Measurements from ENCODE around the gene PHLPP2.
A peak's percentile ranks its signal among the peaks of the same experiment; 100 is the strongest.

The PHLPP2 gene

GRCh38 chr16:71724320-71724751, at the start of gene PHLPP2:
Gene PHLPP2, minus strand, starts transcription at chr16:71724701. Its CDS starts 9,906 bp downstream, at chr16:71714795.
- no peaks in the 10 kb centered on the region for H3K9me3 ChIP-seq (ENCODE audit: control insufficient read depth in 1 of 2, low read length in 2 of 2)
- no peaks in the 10 kb centered on the region for H3K36me3 ChIP-seq (ENCODE audit: control insufficient read depth in 1 of 2, insufficient read depth in 2 of 2, low read length in 2 of 2)
- no peaks in the 10 kb centered on the region for H3K27me3 ChIP-seq (ENCODE audit: control insufficient read depth in 1 of 2, insufficient read depth in 2 of 2, low read length in 2 of 2)
- peak within 1 kb of the TSS; percentile 75 for H3K27ac ChIP-seq (ENCODE audit: low read depth, low read length)
- H3K4me3 ChIP-seq (ENCODE audit: low read depth in 1 of 2, low read length in 2 of 2): peak within 1 kb of the TSS; percentile 80 to 86
- peak within 1 kb of the TSS; percentile 42 to 64 for H3K9ac ChIP-seq (ENCODE audit: low read depth in 1 of 2, low read length in 2 of 2)
- peaks cover 27 to 32% of the 10 kb centered on the region in 2 donors for H3K4me1 ChIP-seq (ENCODE audit: control insufficient read depth in 1 of 2, insufficient read depth in 2 of 2, low read length in 2 of 2)

- no peaks in the 10 kb centered on the region for H3K9me3 ChIP-seq (ENCODE audit: control insufficient read depth in 1 of 2, low read length in 2 of 2)
- no peak overlapping the region for H3K9ac ChIP-seq (ENCODE audit: low read depth in 1 of 2, low read length in 2 of 2)
- H3K4me1 ChIP-seq (ENCODE audit: control insufficient read depth in 1 of 2, insufficient read depth in 2 of 2, low read length in 2 of 2): no peaks in the 10 kb centered on the region
- H3K36me3 ChIP-seq (ENCODE audit: control insufficient read depth in 1 of 2, insufficient read depth in 2 of 2, low read length in 2 of 2): peaks cover 12 to 44% of the 10 kb centered on the region in 2 donors
- no peaks in the 10 kb centered on the region for H3K27me3 ChIP-seq (ENCODE audit: control insufficient read depth in 1 of 2, insufficient read depth in 2 of 2, low read length in 2 of 2)
- no peak overlapping the region for H3K4me3 ChIP-seq (ENCODE audit: low read depth in 1 of 2, low read length in 2 of 2)
- H3K27ac ChIP-seq (ENCODE audit: low read depth, low read length): no peak overlapping the region
These were observed 47.1 kb upstream of the PHLPP2 start for GRCh38 chr16:71771571-71771970.

GRCh38 chr16:71769222-71769621, 44.7 kb upstream of the PHLPP2 start:
- Histone ChIP-seq H3K9ac (ENCODE audit: low read depth in 1 of 2, low read length in 2 of 2) (no peak overlapping the region), H3K4me3 (ENCODE audit: low read depth in 1 of 2, low read length in 2 of 2) (no peak overlapping the region), H3K27me3 (ENCODE audit: control insufficient read depth in 1 of 2, insufficient read depth in 2 of 2, low read length in 2 of 2) (no peaks in the 10 kb centered on the region), H3K9me3 (ENCODE audit: control insufficient read depth in 1 of 2, low read length in 2 of 2) (no peaks in the 10 kb centered on the region), H3K36me3 (ENCODE audit: control insufficient read depth in 1 of 2, insufficient read depth in 2 of 2, low read length in 2 of 2) (peaks cover 12 to 56% of the 10 kb centered on the region in 2 donors), H3K4me1 (ENCODE audit: control insufficient read depth in 1 of 2, insufficient read depth in 2 of 2, low read length in 2 of 2) (no peaks in the 10 kb centered on the region), H3K27ac (ENCODE audit: low read depth, low read length) (no peak overlapping the region)

GRCh38 chr16:71767060-71767900, 42.8 kb upstream of the PHLPP2 start:
- H3K27me3 ChIP-seq (ENCODE audit: control insufficient read depth in 1 of 2, insufficient read depth in 2 of 2, low read length in 2 of 2): no peaks in the 10 kb centered on the region
- no peaks in the 10 kb centered on the region for H3K4me1 ChIP-seq (ENCODE audit: control insufficient read depth in 1 of 2, insufficient read depth in 2 of 2, low read length in 2 of 2)
- H3K27ac ChIP-seq (ENCODE audit: low read depth, low read length): no peak overlapping the region
- peaks cover 15 to 61% of the 10 kb centered on the region in 2 donors for H3K36me3 ChIP-seq (ENCODE audit: control insufficient read depth in 1 of 2, insufficient read depth in 2 of 2, low read length in 2 of 2)
- H3K9ac ChIP-seq (ENCODE audit: low read depth in 1 of 2, low read length in 2 of 2): no peak overlapping the region
- no peaks in the 10 kb centered on the region for H3K9me3 ChIP-seq (ENCODE audit: control insufficient read depth in 1 of 2, low read length in 2 of 2)
- H3K4me3 ChIP-seq (ENCODE audit: low read depth in 1 of 2, low read length in 2 of 2): no peak overlapping the region

- H3K27ac ChIP-seq (ENCODE audit: low read depth, low read length): no peak overlapping the region
- no peaks in the 10 kb centered on the region for H3K27me3 ChIP-seq (ENCODE audit: control insufficient read depth in 1 of 2, insufficient read depth in 2 of 2, low read length in 2 of 2)
- H3K9me3 ChIP-seq (ENCODE audit: control insufficient read depth in 1 of 2, low read length in 2 of 2): no peaks in the 10 kb centered on the region
- no peaks in the 10 kb centered on the region for H3K4me1 ChIP-seq (ENCODE audit: control insufficient read depth in 1 of 2, insufficient read depth in 2 of 2, low read length in 2 of 2)
- no peak overlapping the region for H3K4me3 ChIP-seq (ENCODE audit: low read depth in 1 of 2, low read length in 2 of 2)
- H3K9ac ChIP-seq (ENCODE audit: low read depth in 1 of 2, low read length in 2 of 2): no peak overlapping the region
- H3K36me3 ChIP-seq (ENCODE audit: control insufficient read depth in 1 of 2, insufficient read depth in 2 of 2, low read length in 2 of 2): peaks cover 30 to 74% of the 10 kb centered on the region in 2 donors
These were observed 37.7 kb upstream of the PHLPP2 start for GRCh38 chr16:71762186-71762585.

- Histone ChIP-seq H3K9ac (ENCODE audit: low read depth in 1 of 2, low read length in 2 of 2) (no peak overlapping the region), H3K4me3 (ENCODE audit: low read depth in 1 of 2, low read length in 2 of 2) (no peak overlapping the region), H3K27me3 (ENCODE audit: control insufficient read depth in 1 of 2, insufficient read depth in 2 of 2, low read length in 2 of 2) (no peaks in the 10 kb centered on the region), H3K27ac (ENCODE audit: low read depth, low read length) (no peak overlapping the region), H3K9me3 (ENCODE audit: control insufficient read depth in 1 of 2, low read length in 2 of 2) (no peaks in the 10 kb centered on the region), H3K4me1 (ENCODE audit: control insufficient read depth in 1 of 2, insufficient read depth in 2 of 2, low read length in 2 of 2) (no peaks in the 10 kb centered on the region), H3K36me3 (ENCODE audit: control insufficient read depth in 1 of 2, insufficient read depth in 2 of 2, low read length in 2 of 2) (peaks cover 30 to 76% of the 10 kb centered on the region in 2 donors)
These were observed 36.6 kb upstream of the PHLPP2 start for GRCh38 chr16:71761097-71761496.

GRCh38 chr16:71758293-71758760, 33.8 kb upstream of the PHLPP2 start:
- no peaks in the 10 kb centered on the region for H3K4me1 ChIP-seq (ENCODE audit: control insufficient read depth in 1 of 2, insufficient read depth in 2 of 2, low read length in 2 of 2)
- H3K4me3 ChIP-seq (ENCODE audit: low read depth in 1 of 2, low read length in 2 of 2): no peak overlapping the region
- no peaks in the 10 kb centered on the region for H3K27me3 ChIP-seq (ENCODE audit: control insufficient read depth in 1 of 2, insufficient read depth in 2 of 2, low read length in 2 of 2)
- no peaks in the 10 kb centered on the region for H3K9me3 ChIP-seq (ENCODE audit: control insufficient read depth in 1 of 2, low read length in 2 of 2)
- peaks cover 42 to 85% of the 10 kb centered on the region in 2 donors for H3K36me3 ChIP-seq (ENCODE audit: control insufficient read depth in 1 of 2, insufficient read depth in 2 of 2, low read length in 2 of 2)
- H3K27ac ChIP-seq (ENCODE audit: low read depth, low read length): no peak overlapping the region
- H3K9ac ChIP-seq (ENCODE audit: low read depth in 1 of 2, low read length in 2 of 2): no peak overlapping the region

- Histone ChIP-seq H3K4me1 (ENCODE audit: control insufficient read depth in 1 of 2, insufficient read depth in 2 of 2, low read length in 2 of 2) (no peaks in the 10 kb centered on the region), H3K36me3 (ENCODE audit: control insufficient read depth in 1 of 2, insufficient read depth in 2 of 2, low read length in 2 of 2) (peaks cover 32 to 77% of the 10 kb centered on the region in 2 donors)
These were observed 30.2 kb upstream of the PHLPP2 start for GRCh38 chr16:71754652-71755051.

GRCh38 chr16:71754108-71754507, 29.6 kb upstream of the PHLPP2 start:
- H3K4me3 ChIP-seq (ENCODE audit: low read depth in 1 of 2, low read length in 2 of 2): no peak overlapping the region
- no peaks in the 10 kb centered on the region for H3K4me1 ChIP-seq (ENCODE audit: control insufficient read depth in 1 of 2, insufficient read depth in 2 of 2, low read length in 2 of 2)
- H3K27me3 ChIP-seq (ENCODE audit: control insufficient read depth in 1 of 2, insufficient read depth in 2 of 2, low read length in 2 of 2): no peaks in the 10 kb centered on the region
- H3K9ac ChIP-seq (ENCODE audit: low read depth in 1 of 2, low read length in 2 of 2): no peak overlapping the region
- no peaks in the 10 kb centered on the region for H3K9me3 ChIP-seq (ENCODE audit: control insufficient read depth in 1 of 2, low read length in 2 of 2)
- no peak overlapping the region for H3K27ac ChIP-seq (ENCODE audit: low read depth, low read length)
- H3K36me3 ChIP-seq (ENCODE audit: control insufficient read depth in 1 of 2, insufficient read depth in 2 of 2, low read length in 2 of 2): peaks cover 33 to 79% of the 10 kb centered on the region in 2 donors

More at GRCh38 chr16:71754652-71755051, 30.2 kb upstream of the PHLPP2 start:
- no peak overlapping the region for H3K9ac ChIP-seq (ENCODE audit: low read depth in 1 of 2, low read length in 2 of 2)
- no peaks in the 10 kb centered on the region for H3K27me3 ChIP-seq (ENCODE audit: control insufficient read depth in 1 of 2, insufficient read depth in 2 of 2, low read length in 2 of 2)
- H3K9me3 ChIP-seq (ENCODE audit: control insufficient read depth in 1 of 2, low read length in 2 of 2): no peaks in the 10 kb centered on the region
- no peak overlapping the region for H3K27ac ChIP-seq (ENCODE audit: low read depth, low read length)
- no peak overlapping the region for H3K4me3 ChIP-seq (ENCODE audit: low read depth in 1 of 2, low read length in 2 of 2)

- no peaks in the 10 kb centered on the region for H3K27me3 ChIP-seq (ENCODE audit: control insufficient read depth in 1 of 2, insufficient read depth in 2 of 2, low read length in 2 of 2)
- H3K9ac ChIP-seq (ENCODE audit: low read depth in 1 of 2, low read length in 2 of 2): no peak overlapping the region
- H3K27ac ChIP-seq (ENCODE audit: low read depth, low read length): no peak overlapping the region
- H3K4me1 ChIP-seq (ENCODE audit: control insufficient read depth in 1 of 2, insufficient read depth in 2 of 2, low read length in 2 of 2): no peaks in the 10 kb centered on the region
- no peaks in the 10 kb centered on the region for H3K9me3 ChIP-seq (ENCODE audit: control insufficient read depth in 1 of 2, low read length in 2 of 2)
- peaks cover 31 to 73% of the 10 kb centered on the region in 2 donors for H3K36me3 ChIP-seq (ENCODE audit: control insufficient read depth in 1 of 2, insufficient read depth in 2 of 2, low read length in 2 of 2)
- no peak overlapping the region for H3K4me3 ChIP-seq (ENCODE audit: low read depth in 1 of 2, low read length in 2 of 2)
These were observed 23.7 kb upstream of the PHLPP2 start for GRCh38 chr16:71748226-71748625.
